WI38 (cell line): ENCODE measurements around the gene UQCR10.

Experiments
- H3K4me3 ChIP-seq: 2 replicates; pipeline ENCODE4 v1.5.1; 2011; ENCODE audit warnings: low read depth, mild to moderate bottlenecking, control low read depth, low read length
- CTCF ChIP-seq: IDR thresholded peaks from 2 replicates; pipeline ENCODE4 v1.5.1; 2012; ENCODE audit warnings: low read depth, mild to moderate bottlenecking, control low read depth, low read length

Gene UQCR10

DNA sequence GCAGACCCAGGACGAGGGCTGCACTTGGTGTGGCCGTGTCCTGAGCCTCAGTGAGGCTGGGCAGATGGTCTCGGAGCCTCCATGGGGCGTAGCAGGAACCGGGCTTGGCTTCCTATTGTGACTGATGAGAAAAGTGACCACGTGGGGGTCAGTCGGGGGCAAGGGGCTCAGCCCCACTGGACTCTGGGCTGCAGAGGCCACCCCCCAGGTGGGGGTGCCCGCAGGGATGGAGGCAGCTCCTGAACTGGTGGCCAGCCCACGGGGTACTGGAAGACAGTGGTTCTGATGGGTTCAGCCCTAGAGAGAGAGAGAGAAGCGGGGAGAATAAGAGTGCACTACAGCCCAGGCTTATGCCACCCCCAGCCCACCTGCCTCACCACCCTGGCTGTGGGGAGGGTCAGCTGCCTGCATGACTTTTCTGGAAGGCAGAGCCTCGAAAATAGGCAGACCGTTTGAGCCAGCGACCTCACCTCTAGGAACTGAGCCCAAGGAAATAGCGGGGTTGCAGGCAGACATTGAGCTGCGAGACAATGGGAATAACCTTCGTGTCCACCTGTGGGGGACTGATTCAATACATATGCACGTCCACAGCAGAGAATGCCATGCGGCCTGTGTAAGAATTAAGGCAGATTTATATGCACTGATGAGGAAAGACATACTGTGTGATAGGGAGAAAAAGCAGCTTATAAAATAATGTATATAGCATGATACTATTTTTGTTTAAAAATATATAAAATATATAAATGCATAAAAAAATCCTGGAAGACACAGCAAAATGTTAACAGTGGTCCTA lies 35.9 kb upstream of the UQCR10 start:
- TF ChIP-seq CTCF, result no peak
- H3K4me3 ChIP-seq, result no peak overlapping the region

GRCh38 chr22:29732883-29733282 lies 34.3 kb upstream of the UQCR10 start:
- no peak overlapping the region for H3K4me3 ChIP-seq
- TF ChIP-seq CTCF, result no peak

DNA sequence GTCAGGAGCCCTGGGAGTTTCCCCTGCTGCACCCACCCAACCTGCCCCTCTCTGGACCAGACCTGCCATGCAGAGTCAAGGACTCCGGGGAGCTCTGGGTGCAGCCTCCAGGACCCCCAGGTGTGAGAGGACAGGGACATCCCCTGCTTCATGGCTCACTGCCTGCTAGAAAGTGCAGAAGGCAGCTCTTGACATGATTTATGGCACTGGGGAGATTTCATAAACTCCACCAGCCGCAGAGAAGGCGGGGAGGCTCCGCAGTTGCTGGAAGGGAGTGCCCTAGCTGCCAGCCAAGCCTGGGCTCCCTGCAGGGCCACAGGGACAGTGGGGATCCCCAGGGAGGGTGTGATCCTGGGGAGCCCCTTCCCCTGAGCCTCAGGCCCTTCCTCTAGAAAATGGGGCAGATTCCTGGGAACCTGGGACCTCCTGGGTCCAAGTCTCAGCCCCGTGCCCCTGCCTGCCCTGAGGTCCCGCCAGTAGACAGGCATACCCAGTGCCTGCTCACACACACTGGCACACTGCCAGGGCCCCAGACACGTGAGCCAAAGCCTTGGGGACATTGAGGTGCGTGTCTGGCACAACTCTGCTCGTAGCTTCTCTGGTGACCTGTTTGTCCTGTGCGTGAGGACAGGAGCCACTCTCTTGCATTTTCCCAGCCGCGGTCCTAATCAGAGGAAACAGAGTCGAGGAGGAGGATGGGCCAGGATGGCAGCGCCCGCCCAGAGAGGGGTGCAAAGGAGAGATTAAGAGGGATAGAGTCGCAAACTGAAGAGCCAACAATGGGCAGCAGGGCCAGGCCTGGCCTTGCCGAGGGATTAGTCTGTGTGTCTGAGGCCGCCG lies 33.6 kb upstream of the UQCR10 start:
- TF ChIP-seq CTCF, result no peak
- H3K4me3 ChIP-seq, result no peak overlapping the region

DNA sequence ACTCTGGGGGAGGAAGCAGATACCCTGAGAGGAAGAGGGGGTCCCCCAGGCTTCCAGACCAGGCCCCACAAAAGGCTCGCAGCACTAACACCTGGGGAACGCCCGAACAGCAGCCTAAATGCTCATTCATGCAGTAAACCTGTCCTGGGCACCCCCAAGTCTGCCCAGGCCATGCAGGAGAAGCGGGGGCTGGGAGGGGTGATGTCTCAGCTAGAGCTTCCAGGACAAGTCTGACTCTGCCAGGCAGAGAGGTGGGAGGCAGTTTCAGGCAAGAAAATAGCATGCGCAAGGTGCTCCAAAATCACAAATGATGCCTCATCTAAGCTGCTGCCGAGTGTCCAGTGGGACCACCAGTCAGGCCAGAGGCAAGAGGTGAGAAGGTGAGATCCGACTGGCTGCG lies 32.8 kb upstream of the UQCR10 start:
- no peak for TF ChIP-seq CTCF
- H3K4me3 ChIP-seq, result no peak overlapping the region

GRCh38 chr22:29734838-29735237 lies 32.3 kb upstream of the UQCR10 start:
- TF ChIP-seq CTCF, result no peak

DNA sequence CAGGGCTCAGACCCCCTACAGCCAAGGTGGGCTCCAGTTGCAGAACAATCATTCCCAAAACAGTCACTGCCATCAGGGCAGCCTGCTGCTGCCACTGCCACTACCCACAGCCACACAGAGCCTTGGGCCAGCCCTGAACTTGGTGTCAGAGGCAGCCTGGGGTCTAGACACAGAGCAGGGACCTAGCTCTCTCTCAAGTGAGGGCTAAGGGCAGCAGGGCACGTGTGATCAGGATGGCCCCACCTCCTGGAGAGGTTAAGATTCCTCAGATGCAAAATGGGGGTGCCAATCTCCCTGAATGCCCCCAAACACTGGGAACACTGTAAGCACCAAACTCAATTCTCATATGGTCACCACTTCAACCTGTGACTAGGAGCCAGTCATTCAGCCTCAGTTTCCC lies 31.8 kb upstream of the UQCR10 start:
- TF ChIP-seq CTCF, result no peak
- no peak overlapping the region for H3K4me3 ChIP-seq

More at GRCh38 chr22:29734838-29735237, 32.3 kb upstream of the UQCR10 start:
- no peak overlapping the region for H3K4me3 ChIP-seq
